SJSA1 (cell line): ENCODE results near the gene ZNF180. TPM values are rescaled to one million over a fixed set of nuclear protein-coding genes. Genes with fewer than 3 reads are reported as not detected.
"Not testable (repeated sequence)": the region's sequence is repeated elsewhere in the genome, so short reads cannot be mapped to it uniquely, and the experiment has no call there.

Experiments used
- DNase-seq, 2 experiments: peaks; one replicate each; pipeline ENCODE4 v3.0.0-alpha.2; 2015 to 2020; ENCODE audit warnings: low spot score in 2 of 2, low read depth in 1 of 2
- H3K27ac ChIP-seq: fragments of 250-450 bp; sonication (Bioruptor Pico); 2 replicates; pipeline ENCODE4 v1.5.1; 2020; ENCODE audit warnings: mild to moderate bottlenecking, moderate library complexity
- H3K27me3 ChIP-seq: fragments of 250-450 bp; sonication (Bioruptor Pico); replicated peaks from 2 replicates; pipeline ENCODE4 v1.5.1; 2020; ENCODE audit warnings: mild to moderate bottlenecking, moderate library complexity
- H3K36me3 ChIP-seq: fragments of 250-450 bp; sonication (Bioruptor Pico); 2 replicates; pipeline ENCODE4 v1.5.1; 2020; ENCODE audit warnings: mild to moderate bottlenecking
- H3K4me1 ChIP-seq: fragments of 250-450 bp; sonication (Bioruptor Pico); replicated peaks from 2 replicates; pipeline ENCODE4 v1.6.1; 2021; ENCODE audit warnings: mild to moderate bottlenecking
- H3K4me3 ChIP-seq: fragments of 250-450 bp; sonication (Bioruptor Pico); 2 replicates; pipeline ENCODE4 v1.5.1; 2020; ENCODE audit warnings: mild to moderate bottlenecking
- H3K9me3 ChIP-seq: fragments of 250-450 bp; sonication (Bioruptor Pico); replicated peaks from 2 replicates; pipeline ENCODE4 v1.5.1; 2020; ENCODE audit warnings: mild to moderate bottlenecking
- total RNA-seq: library from RNA; depleted of rRNA; stranded (reverse); fragments of >200 nt; shearing (Covaris generic); gene quantifications from 2 replicates; pipeline ENCODE4 v1.2.3, GENCODE V29; 2014; rRNA removed

The ZNF180 gene
- total RNA-seq: 16.4 and 17.7 TPM in 2 replicates

DNA sequence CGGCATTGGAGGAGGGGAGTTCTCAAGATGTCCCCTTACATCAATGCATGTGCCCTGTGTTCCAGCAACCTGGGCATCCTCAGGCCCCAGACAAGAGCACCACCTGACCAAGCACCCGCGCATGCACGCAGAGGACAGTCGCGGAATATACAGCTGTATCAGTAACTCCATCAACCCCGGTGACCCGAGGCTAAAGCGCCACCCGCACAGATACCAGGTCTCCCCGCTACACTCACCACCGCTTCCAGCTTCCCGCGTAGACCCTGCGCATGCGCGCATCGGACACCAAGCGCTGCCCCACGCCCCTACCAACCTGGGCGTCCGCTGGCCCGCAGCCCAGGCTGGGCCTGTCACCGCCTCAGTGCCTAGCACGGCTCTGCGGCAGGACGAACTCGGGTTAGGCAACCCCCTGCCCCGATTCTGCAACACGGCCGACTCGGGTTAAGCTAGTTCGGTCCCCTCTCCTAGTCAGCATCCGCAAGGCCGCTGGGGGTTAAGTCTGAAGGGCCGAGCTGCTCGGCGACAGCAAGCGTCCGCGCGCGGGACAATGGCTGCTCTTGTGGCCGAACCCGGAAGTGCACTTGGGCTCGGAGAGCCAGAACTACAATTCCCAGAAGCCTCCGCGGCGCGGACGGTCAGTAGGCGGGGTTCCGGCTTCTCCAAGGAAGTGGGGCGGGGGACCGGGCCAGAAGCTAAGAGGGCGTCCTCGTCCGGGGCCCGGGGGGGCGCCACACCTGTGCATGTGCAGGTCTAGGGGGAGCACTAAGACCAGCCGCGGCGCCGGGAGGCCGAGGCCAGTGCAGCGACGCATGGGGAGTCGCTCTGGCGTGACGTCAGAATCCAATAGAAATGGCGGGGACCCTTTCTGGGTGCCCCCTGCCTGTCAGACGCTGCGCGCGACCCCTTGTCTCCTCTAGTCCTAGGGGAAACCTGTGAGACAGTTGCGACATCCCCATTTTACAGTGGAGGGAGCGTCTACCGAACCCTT lies at the start of gene ZNF180:
ZNF180 (minus strand) TSS at position 561 of the 988 bp plus-strand sequence. CDS start 3,188 bp downstream, outside the sequence.
- DNase-seq: peak; percentile 95 to 98
- Histone ChIP-seq H3K27me3 (no peaks in the 10 kb centered on the region), H3K27ac (peak within 1 kb of the TSS; percentile 63), H3K36me3 (peaks cover 49% of the 10 kb centered on the region), H3K4me1 (peaks cover 7% of the 10 kb centered on the region), H3K9me3 (peaks cover 35% of the 10 kb centered on the region), H3K4me3 (peak within 1 kb of the TSS; percentile 71)

DNA sequence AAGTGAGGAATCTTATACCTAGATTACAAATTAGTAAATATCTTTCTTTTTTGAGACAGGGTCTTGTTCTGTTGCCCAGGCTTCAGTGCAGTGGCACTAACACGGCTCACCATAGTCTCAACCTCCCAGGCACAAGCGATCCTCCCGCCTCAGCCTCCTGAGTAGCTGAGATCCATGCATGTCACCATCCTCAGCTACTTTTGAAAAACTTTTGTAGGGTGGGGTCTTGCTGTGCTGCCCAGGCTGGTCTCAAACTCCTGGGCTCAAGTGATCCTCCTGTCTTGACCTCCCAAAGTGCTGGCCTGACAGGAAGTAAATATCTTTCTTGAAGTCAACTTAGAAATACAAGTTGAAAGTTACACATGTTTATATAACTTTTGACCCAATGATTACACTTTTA lies 49.2 kb upstream of the ZNF180 start:
- Histone ChIP-seq H3K27me3 (no peaks in the 10 kb centered on the region), H3K4me1 (peaks cover 47% of the 10 kb centered on the region), H3K27ac (peak overlapping the region; percentile 77), H3K36me3 (no peaks in the 10 kb centered on the region), H3K4me3 (no peak overlapping the region), H3K9me3 (no peaks in the 10 kb centered on the region)
- DNase-seq: no peak

DNA sequence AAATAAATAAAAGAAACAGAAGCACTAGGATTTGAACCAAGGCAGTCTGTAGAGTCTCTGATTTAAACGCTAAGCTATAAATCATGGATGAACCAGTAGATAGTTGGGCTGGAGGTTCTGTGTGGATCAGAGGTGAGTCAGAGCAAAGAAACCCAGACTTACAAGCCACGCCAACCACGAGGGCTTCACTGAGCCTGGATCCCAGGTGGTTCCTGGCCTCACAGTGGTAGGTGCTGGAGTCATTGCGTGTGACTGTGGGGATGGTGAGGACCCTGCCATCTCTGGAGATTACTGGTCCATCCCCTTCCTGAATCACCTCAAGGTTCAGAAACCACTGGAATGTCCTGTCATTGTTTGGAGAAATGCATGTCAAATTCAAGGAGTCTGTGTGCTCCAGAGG lies 48.4 kb upstream of the ZNF180 start:
- peaks cover 39% of the 10 kb centered on the region for H3K4me1 ChIP-seq
- no peak overlapping the region for H3K4me3 ChIP-seq
- H3K27ac ChIP-seq: peak overlapping the region; percentile 77
- no peaks in the 10 kb centered on the region for H3K27me3 ChIP-seq
- no peaks in the 10 kb centered on the region for H3K9me3 ChIP-seq
- H3K36me3 ChIP-seq: no peaks in the 10 kb centered on the region
- peak; percentile 89 for DNase-seq

DNA sequence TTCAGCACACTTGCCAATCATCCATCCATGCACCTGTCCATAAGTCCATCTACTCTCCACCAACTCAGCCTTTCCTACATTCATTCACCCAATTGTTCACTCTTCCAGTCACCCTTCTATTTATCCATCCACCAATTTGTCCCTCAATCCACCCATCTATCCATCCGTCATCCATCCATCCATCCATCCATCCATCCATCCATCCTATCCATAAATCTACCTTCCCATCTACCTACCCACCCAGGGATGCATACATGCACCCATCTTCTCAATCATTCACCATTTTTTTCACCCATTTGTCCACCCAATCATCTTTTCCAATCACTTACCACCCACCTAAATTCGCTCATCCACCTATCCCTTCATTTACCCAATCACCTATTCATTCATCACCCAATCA lies 43.7 kb upstream of the ZNF180 start:
- Histone ChIP-seq H3K27ac (no peak overlapping the region), H3K27me3 (no peaks in the 10 kb centered on the region), H3K4me3 (no peak overlapping the region), H3K9me3 (no peaks in the 10 kb centered on the region), H3K36me3 (no peaks in the 10 kb centered on the region), H3K4me1 (peaks cover 18% of the 10 kb centered on the region)
- DNase-seq: no peak

DNA sequence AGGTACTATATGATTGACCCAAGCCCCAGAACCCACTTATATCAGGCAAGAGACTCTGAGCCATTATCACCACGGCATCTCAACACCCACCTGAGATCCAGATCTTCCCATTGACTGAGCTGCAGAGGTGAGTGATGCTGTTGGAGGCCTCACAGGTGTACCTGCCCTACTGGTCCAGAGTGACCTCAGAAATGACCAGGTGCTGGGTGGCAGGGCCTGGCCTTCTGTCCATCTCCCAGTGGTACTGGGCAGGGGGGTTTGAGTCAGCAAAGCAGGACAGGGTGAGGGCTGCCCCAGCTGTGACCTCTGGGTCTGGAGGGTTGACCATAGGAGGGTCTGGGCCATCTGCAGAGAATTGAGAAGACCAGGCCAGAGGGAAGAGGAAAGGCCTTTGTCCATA lies 42.3 kb upstream of the ZNF180 start:
- H3K27ac ChIP-seq: no peak overlapping the region
- no peak for DNase-seq
- H3K4me3 ChIP-seq: no peak overlapping the region
- H3K9me3 ChIP-seq: no peaks in the 10 kb centered on the region
- peaks cover 5% of the 10 kb centered on the region for H3K4me1 ChIP-seq
- no peaks in the 10 kb centered on the region for H3K36me3 ChIP-seq
- H3K27me3 ChIP-seq: no peaks in the 10 kb centered on the region

DNA sequence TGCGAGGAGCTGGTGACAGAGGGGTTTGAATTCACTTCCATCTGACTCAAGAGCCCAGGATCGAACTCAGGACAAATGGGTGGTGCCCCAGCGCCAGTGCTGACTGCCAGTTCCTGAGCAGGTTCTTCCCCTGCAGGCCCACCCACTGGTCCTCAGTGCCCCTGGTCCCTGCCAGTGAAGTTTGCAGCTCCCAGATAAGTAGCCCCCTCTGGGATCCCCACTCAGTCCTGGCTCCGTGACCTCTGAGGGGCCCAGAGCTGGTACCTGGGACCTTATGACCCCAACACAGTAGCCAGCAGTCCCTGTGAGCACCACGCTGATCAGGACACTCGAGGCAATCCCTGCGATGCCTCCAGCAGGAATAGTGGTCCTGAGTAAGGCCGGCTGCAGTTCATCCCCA lies 40.4 kb upstream of the ZNF180 start:
- Histone ChIP-seq H3K4me1 (peaks cover 7% of the 10 kb centered on the region; the same call in 1 of the 2 replicates), H3K27me3 (no peaks in the 10 kb centered on the region), H3K36me3 (no peaks in the 10 kb centered on the region), H3K9me3 (no peaks in the 10 kb centered on the region), H3K27ac (no peak overlapping the region), H3K4me3 (no peak overlapping the region)
- no peak for DNase-seq

DNA sequence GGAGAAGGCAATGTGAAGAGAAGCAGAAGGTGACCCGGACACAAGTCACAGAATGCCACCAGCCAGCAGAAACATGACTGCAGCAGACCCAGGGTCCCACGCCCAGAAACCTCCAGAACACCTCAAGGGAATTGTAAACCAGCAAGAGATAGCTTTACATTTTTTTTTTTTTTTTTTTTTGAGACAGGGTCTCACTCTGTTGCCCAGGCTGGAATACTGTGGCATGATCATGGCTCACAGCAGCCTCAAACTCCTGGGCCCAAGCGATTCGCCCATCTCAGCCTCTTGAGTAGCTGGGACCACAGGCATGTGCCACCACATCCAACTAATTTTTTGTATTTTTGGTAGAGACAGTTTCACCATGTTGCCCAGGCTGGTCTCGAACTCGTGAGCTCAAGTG lies 39.7 kb upstream of the ZNF180 start:
- H3K27ac ChIP-seq: no peak overlapping the region
- no peak overlapping the region for H3K4me3 ChIP-seq
- H3K27me3 ChIP-seq: no peaks in the 10 kb centered on the region
- H3K36me3 ChIP-seq: no peaks in the 10 kb centered on the region
- no peak for DNase-seq
- peaks cover 7% of the 10 kb centered on the region; the same call in 1 of the 2 replicates for H3K4me1 ChIP-seq
- no peaks in the 10 kb centered on the region for H3K9me3 ChIP-seq

DNA sequence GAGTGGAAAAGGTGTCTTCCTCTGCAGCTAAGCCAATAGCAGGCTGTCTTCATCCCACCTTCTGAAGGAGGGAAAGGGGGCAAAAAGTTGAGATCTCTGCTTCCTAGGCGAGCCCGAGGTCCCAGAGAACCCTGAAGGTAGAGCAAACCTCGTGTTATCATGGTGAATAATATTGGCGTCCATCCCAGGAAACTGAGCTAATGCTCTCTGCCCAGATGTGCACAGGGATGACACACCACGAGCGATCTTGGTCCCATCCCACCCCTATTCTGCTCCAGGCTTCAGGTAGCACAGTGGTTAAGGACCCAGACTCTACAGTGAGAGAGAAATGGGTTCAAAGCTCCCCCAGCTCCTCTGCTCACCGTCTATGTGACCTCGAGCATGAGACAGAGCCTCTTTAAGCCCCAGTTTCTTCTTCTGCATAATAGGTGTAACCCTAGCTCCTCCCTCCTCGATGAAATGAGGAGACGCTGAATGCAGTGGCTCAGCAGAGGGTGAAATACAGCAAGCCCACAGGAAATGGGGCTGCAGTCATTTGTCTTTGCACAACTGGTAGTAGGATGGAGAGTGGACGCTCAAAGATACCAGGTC lies 39.0 kb upstream of the ZNF180 start:
- Histone ChIP-seq H3K4me3 (no peak overlapping the region), H3K4me1 (peaks cover 7% of the 10 kb centered on the region; the same call in 1 of the 2 replicates), H3K9me3 (no peaks in the 10 kb centered on the region), H3K36me3 (no peaks in the 10 kb centered on the region), H3K27ac (no peak overlapping the region), H3K27me3 (no peaks in the 10 kb centered on the region)
- DNase-seq: no peak

DNA sequence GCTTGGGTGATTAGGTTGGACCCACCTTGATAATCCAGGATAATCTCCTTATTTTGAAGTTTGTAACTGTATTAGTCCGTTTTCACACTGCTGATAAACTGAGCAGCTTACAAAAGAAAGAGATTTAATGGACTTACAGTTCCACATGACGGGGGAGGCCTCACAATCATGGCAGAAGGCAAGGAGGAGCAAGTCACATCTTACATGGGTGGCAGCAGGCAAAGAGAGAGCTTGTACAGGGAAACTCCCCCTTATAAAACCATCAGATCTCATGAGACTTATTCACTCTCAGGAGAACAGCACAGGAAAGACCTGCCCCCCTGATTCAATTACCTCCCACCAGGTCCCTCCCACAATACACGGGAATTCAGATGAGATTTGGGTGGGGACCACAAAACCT lies 35.0 kb upstream of the ZNF180 start:
- H3K4me3 ChIP-seq, H3K27me3 ChIP-seq, H3K36me3 ChIP-seq, H3K27ac ChIP-seq, H3K9me3 ChIP-seq, DNase-seq: not testable (repeated sequence)
- H3K4me1 ChIP-seq: peaks cover 42% of the 10 kb centered on the region

DNA sequence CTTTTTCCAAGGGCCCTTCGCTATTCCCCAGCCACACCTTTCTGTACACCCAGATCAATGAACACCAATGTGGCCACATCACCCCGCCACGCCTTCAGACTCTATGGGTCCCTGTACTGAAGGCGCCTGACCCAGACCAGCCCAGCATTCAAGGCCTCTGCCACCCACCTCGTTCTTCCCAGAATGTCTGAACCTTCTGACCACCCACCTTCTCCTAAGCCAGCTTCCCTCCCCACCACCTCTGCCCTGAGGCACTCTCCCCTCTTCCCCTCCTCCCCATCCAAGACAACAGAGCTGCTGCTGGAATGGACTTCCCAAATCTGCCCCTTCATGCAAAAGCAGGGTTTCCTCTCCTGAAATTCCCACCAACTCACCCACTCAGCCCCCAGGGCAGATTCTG lies 32.5 kb upstream of the ZNF180 start:
- no peaks in the 10 kb centered on the region for H3K9me3 ChIP-seq
- H3K4me1 ChIP-seq: peaks cover 43% of the 10 kb centered on the region
- H3K27me3 ChIP-seq: no peaks in the 10 kb centered on the region
- H3K4me3 ChIP-seq: no peak overlapping the region
- peak; percentile 82 to 92 for DNase-seq
- H3K36me3 ChIP-seq: no peaks in the 10 kb centered on the region
- H3K27ac ChIP-seq: peak overlapping the region; percentile 56

DNA sequence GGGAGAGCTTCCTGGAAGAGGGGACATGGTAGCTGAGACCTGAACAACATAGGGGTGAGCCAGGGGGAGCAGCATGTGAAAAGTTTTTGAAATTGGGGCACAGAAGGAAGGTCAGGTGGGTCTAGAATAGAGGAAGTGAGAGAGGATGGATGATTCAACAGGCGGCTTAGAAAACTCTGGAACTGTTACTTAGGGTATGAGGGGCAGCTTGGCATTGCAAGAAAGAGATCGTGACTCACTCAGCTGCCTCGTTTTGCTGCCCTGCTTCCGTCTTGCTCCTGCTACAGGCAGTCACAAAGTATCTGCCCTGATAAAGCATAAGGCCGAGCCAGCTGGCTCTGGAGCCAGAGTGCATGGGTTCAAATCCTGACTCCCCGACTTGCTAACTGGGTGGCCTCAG lies 30.5 kb upstream of the ZNF180 start:
- Histone ChIP-seq H3K27ac (0 out of 2 replicates have a peak overlapping the region, but pooled peaks have one; percentile 22), H3K9me3 (no peaks in the 10 kb centered on the region), H3K36me3 (no peaks in the 10 kb centered on the region), H3K4me1 (peaks cover 36% of the 10 kb centered on the region), H3K27me3 (no peaks in the 10 kb centered on the region), H3K4me3 (no peak overlapping the region)
- peak in 1 of 2 experiments; percentile 64 for DNase-seq

DNA sequence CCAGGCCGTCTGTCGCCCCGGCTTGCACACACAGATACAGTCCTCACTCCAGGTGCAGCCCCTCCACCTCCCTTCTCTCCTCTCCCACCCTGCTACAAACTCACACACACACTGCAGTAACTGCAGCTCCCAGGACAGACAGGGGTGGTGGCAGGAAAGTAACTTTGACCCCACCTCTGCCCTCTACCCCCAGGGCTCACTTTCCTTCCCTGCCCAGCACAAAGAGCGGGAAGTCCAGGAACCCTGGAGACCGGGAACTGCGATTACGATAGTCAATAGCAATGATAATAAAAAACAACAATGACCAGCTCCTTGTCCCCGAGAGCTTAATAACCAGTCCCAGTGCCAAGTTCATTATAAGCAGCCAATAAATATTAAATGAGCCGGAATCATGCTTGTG lies 29.2 kb upstream of the ZNF180 start, which contains the start of gene CEACAM20:
CEACAM20 (minus strand) TSS at position 140 of the 400 bp plus-strand sequence. CDS start 166 bp downstream, outside the sequence.
- Histone ChIP-seq H3K4me3 (no peak within 1 kb of the TSS), H3K27me3 (no peaks in the 10 kb centered on the region), H3K36me3 (no peaks in the 10 kb centered on the region), H3K9me3 (no peaks in the 10 kb centered on the region), H3K27ac (no peak within 1 kb of the TSS), H3K4me1 (peaks cover 36% of the 10 kb centered on the region)
- no peak for DNase-seq

DNA sequence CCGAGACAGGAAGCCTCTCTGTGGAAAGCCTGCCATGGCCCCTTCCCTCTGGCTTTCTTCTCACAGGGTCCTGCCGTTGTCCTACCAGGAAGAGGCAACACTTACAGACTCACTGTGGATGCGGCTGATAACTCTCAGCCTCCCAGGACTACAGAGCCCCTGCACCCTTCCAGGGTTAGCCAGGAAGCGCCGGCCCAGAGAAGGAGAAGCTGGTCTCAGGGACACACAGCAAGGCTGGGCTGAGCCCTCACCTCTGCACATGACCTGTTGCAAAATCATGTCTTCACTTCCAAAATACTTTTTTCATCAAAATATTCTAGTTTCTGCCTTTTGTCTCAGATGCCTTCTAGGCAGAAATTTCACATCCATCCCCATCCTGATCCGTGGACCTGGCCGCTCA lies 27.2 kb upstream of the ZNF180 start:
- H3K27me3 ChIP-seq: no peaks in the 10 kb centered on the region
- DNase-seq: no peak
- no peak overlapping the region for H3K27ac ChIP-seq
- no peaks in the 10 kb centered on the region for H3K36me3 ChIP-seq
- no peaks in the 10 kb centered on the region for H3K9me3 ChIP-seq
- no peak overlapping the region for H3K4me3 ChIP-seq
- H3K4me1 ChIP-seq: peaks cover 21% of the 10 kb centered on the region
